SKM-1 (cell line): ENCODE results near the gene FAM47E.
"Not testable (repeated sequence)": the region's sequence is repeated elsewhere in the genome, so short reads cannot be mapped to it uniquely, and the experiment has no call there.

Source experiments
- DNase-seq: peaks from one replicate; lab custom pipeline; 2025; ENCODE audit not compliant: unreplicated experiment; lab: John Stamatoyannopoulos, UW

The FAM47E gene

DNA sequence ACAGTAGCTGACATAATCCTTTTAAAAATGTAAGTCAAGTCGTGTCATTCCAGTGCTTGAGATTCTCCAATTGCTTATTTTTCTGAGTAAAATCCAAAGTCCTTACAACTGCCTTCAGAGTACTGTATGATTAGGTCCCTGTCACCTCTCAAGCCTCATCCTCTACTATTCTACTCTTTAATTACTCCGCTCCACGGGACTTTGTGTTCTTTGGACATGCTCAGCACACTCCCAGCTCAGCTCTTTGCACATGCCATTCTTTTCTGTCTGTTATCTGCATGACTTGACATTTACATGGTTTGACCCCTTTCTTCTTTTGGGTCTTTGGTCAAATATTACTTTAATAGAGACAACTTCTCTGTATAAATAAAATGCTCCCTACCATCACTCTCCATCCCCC lies 15.1 kb downstream of the FAM47E start:
- DNase-seq: no peak

DNA sequence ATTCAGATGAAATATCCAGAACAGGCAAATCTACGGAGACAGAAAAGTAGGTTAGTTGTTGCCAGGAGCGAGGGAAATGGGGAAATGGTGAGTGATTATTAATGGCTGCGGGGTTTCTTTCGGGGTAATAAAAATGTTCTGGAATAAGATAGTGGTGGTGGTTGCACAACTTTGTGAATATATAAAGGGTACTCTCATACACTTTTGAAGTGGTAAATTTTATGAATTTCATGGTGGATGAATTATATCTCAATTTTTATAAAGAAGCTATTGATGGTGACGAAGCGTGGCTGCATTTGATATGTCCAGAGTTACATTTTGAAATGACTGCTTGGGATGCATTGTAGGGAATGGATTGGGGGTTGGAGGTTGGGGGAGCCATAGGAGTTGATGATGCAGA lies 16.3 kb downstream of the FAM47E start:
- DNase-seq: no peak

DNA sequence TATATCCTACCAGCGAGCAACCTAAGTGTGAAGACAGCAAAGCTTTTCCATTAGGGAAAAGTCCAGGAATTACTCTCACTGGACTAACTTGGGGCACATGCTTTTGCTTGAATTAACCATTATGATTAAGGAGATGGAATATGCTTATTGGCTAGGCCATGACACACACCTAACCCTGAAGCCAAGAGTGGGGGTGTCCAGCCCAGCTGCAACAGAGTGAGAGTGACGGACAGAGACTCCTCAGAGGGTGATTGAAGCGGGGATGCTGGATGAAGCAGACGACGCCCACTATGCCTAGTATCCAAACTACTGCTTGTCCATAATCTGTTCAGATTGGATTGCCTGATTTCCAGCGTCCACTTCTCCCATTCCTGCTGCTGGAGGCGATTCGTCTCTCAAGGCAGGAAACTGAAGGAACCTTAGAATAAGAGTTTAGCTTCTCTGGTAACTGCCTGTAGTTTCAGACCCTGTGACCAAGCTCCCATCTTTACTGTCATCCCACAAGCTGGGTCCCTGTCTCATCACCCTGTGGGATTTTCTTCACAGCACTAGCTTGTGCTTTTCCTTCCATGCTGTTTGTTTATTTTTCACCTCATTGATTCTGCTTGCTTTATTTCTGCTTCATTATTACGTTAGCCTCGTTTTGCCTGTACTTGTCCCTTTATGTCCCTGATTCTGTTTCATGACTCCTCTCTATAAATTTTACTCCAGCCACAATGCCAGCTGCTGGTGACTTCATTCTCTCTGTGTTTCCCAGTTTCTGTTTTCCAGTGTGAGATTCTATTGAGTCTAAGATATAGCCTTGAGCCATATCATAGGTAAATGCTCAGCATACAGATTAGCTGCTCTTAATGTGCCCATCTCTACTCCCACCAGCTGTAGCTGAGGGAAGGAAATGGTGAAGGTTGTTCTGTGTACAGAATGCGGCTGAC lies 19.0 kb downstream of the FAM47E start:
- DNase-seq: no peak

DNA sequence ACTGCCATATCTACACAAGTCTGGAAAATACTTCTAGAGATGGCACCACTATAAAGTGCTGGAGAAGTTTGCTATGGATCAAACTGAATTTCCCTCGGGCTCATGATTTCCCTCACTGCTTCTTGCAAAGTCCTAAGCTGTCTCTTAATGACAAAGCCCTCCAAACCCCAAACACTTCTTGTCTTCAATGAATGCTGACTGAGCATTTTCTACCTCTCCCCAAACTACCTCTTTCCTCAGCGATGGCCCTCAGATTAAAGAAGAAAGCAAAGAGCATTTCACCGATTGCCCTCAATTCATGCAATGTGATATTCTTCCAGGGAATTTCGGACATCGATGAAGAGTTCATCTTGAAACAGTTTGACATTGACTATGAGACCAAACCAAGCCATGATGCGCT lies 19.7 kb downstream of the FAM47E start:
- no peak for DNase-seq

DNA sequence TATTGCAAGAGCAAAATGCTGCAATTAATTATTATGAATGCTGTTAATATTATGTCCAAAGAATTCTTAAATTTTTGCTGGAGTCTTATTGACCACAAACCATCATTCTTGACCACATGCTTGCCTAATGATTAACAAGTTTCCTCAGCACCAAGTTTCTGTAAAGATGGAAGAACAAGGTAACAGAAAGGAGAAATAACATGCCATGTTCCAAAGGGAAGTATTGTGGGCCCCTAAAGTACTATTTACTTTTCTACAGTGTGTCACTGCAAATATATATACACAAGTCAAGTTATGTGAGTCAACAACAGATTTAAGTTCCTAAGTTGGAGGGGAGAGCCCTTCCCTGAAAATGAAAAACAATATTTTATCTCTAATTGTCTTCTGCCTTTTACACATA lies 20.6 kb downstream of the FAM47E start:
- no peak for DNase-seq

DNA sequence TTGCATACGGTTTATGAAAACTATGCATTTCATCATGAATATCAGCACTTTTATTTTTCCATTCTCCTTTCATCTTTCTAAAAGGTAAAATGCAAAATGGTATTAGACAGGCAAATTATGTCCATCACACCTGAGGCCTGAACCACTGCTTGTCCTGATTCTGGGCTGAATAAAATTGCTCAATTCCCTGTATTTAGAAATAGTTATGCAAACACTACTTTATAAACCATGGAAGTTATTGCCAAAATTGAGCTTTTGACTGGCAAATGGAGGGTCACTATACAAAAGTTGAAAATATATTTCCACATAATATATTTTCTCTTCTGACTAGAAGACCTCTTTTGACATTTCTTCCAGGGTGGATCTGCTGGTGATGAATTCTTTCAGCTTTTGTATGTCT lies 21.1 kb downstream of the FAM47E start:
- DNase-seq: no peak

DNA sequence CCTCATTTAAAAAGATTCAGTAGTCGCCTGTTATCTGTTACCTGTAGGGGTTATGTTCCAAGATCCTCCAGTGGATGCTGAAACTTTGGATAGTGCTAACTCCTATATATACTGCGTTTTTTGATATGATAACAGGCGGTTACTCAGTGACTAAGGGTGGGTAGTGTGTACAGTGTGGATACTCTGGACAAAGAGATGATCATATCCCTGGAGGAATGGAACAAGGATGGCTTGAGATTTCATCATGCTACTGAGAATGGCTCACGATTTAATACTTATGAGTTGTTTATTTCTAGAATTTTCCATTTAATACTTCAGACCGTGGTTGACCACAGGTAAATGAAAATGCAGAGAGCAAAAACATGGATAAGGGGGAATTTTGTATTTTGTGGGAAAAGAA lies 21.5 kb downstream of the FAM47E start:
- no peak for DNase-seq

DNA sequence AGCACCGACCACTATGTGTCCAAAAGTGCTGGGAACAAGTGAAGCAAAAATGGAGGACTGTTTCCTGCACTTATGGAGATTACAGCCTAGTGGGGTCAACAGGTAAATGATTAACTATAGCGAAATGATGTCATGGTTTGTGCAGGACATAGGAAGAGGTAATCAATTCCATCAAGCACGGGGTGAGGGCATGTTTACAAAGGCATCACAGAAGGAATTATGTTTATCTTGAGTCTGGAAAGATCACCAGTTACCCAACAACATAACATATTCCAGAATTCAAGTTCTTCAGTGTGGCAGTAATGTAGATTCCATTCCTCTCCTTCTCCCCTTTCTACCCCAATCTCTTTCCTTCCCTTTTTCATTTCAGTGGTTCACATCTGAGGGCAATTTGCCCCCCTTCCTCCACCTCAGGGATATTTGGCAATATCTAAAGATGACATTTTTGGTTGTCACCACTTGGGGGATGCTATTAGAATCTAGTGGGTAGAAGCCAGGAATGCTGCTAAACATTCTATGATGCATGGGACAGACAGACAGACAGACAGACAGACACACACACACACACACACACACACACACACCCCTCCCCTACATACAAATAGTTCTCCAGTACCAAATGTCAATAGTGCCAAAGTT lies 24.1 kb downstream of the FAM47E start:
- no peak for DNase-seq

DNA sequence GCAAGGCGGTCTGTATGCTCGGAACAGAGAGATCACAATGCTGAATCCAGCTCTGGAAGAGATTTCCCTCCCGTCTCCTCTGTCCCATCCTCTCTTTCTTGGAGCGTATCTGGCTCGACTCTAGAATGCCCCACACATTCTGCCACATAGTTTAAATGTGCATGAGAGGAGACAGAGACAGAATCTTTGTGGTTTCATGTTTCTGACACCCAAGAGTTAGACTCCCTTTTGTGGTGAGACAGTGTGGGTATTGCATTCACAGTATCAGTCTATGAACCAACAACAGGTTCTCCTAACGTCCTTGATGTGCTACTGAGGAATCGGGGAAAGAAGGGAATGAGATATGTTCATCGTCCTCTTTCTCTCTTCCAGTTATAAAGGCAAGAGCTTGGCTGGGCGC lies 25.3 kb downstream of the FAM47E start:
- DNase-seq: peak; percentile 60

DNA sequence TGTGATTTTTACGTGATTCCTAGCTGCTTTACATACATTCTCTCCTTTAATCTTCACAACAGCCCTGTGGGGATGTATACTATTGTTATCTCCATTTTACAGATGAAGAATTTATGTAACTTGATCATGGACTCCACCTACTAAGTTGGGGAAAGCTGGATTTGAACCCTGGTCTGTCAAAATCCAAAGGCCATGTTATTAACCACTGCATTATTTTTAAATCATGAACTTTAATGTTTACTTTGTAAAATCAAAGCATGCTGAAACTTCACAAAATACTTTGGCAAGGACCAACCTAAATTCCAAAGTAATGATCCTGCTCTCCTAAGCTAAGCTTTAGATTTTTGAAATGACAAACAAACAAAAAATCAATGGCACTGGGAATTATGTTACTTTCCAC lies 26.1 kb downstream of the FAM47E start:
- no peak for DNase-seq

DNA sequence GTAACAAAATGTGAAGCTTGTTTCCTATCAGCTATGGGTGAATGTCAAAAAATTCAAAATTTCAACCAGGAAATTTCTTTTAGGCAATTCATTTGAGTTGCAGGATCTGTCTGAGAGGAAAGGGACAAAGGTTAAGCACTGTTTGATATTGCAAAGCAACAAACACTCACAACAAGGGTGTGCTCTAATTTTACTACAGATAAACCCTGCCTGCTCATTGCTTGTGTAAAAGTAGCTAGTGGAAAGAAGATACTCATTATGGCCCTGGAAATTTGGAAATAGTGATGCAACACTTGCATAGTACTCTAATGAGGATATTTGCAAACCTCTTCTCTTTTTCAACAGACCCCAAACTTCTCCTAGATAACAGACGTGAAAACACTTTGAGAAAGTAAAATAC lies 27.1 kb downstream of the FAM47E start:
- DNase-seq: peak; percentile 49

DNA sequence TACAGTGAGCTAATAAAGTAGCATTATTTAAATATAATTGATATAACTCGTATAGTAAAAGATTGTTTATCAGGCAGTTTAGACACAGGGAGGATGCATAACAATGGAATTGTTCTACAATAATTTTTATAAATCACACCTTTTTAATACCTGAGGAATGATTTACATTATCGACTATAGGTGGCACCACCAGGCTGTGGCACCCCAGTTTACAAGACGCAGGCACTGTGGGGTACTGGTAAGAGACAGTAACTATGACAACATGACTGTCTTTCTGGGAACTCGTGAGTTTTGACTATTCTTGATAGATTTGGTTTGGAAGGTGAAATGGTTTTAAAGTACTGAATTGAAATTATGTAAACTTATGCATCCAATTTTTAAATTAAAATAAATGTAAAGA lies 27.9 kb downstream of the FAM47E start:
- no peak for DNase-seq

DNA sequence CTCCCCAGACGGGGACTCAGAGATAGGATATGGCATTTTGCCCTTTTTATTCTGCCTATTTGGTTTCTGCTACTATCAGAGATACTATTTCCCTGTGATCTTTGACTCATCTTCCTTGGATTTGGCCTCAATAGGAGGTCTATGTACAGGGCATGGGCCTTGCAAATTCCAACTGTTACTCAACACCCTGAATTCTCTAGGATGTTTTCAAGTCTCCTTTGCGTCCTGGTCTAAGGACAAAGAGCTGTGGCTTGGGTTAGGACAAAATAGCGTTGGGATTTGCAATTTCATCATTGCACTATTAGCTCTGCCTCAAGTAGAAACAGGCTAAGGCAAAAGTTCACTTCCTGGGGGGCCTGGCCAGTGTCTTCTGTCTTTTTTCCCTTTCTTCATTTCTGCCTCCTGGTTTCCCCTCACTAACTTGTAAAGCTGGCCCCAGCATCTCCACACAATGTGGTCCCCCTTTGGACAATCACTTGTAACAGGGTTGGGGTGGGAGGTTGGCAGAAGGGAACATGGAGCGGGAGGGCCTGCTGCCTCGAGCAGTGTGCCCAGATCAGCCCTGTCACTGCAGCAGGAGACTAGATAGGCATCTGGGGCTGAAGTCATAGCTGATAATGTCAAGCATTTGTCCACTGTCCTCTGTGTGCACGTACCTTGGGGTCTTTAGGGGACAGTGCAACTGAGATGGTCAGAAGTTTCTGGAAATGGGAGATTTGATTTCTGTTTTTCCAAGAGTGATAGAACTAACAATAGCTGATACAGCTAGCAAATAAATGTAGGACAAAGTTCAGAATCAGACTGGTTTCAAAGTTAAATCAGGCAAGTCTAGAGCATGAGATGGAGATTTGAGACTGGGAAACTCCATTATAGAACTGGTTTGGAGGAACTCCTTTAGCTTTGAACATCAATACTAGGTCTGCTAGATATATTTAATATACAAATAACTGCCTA lies 29.2 kb downstream of the FAM47E start:
- no peak for DNase-seq

DNA sequence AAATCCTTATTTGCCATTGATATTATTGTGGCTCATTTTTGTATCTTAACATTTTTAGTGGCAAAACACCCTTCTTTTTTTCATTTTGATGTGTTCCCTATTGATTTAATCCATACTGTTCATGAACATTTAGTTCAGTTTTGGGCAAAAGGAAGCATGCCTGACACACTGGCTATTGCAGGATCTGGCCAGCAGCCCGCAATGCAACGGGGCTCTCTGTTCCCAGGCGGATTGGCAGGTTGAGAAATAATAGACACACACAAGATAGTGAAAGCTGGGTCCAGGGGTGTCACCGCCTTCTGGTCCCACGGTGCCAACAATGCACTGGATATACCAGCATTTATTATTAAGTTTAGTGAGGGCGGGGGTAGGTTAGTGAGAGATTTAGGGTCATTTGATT lies 30.1 kb downstream of the FAM47E start:
- not testable (repeated sequence) for DNase-seq

DNA sequence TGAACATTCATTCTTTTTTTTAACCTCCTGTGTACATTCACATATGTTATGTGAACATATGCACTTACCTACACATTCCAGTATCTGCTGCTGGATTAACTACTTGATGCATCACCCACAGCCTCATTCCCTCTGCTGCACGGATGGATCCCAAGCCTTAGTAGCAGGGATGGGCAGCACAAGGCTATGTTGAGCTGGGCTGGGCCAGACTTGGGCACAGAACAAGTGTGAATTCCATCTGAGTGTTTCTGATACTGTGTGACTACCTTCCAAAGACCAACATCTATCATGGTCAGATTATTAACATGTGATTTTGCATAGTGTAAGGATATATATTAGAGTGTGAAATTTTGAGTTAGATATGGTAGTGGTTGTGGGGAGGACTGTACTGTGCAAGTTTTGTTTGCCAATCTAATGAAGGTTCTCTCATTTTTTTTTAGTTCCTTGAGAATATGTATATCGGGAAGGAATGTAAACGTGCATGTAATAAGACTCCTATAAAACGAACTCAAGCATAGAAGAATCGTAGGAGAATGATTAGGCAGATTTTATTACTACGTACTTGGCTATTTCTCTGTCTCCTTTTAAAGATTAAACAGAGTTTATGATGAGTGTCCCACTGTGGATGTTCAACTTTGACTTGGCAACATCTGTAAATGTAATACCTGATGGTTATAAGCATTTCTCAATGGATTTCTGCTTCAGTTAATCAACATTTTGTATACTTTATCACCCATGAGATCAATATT lies 31.6 kb downstream of the FAM47E start:
- DNase-seq: no peak

DNA sequence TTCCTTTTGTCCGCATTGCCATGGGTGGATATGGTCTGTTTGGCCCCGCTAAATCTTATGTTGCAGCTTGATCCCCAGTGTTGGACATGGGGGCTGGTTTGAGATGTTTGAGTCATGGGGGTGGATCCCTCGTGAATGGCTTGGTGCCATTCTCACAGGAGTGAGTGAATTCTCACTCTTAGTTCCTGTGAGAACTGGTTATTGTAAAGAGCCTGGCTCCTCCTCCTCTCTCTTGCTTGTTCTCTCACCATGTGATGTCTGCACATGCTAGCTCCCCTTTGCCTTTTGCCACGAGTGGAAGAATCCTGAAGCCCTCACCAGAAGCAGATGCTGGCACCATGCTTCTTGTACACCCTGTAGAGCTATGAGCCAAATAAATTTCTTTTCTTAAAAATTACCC lies 32.4 kb downstream of the FAM47E start:
- no peak for DNase-seq

DNA sequence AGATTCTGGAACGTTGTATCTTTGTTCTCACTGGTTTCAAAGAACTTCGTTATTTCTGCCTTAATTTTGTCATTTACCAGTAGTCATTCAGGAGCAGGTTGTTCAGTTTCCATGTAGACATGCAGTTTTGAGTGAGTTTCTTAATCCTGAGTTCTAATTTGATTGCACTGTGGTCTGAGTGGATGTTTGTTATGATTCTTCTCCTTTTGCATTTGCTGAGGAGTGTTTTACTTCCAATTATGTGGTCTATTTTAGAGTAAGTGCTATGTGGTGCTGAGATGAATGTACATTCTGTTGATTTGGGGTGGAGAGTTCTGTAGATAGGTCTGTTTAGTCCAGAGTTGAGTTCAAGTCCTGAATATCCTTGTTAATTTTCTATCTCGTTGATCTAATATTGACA lies 36.3 kb downstream of the FAM47E start:
- DNase-seq: not testable (repeated sequence)

DNA sequence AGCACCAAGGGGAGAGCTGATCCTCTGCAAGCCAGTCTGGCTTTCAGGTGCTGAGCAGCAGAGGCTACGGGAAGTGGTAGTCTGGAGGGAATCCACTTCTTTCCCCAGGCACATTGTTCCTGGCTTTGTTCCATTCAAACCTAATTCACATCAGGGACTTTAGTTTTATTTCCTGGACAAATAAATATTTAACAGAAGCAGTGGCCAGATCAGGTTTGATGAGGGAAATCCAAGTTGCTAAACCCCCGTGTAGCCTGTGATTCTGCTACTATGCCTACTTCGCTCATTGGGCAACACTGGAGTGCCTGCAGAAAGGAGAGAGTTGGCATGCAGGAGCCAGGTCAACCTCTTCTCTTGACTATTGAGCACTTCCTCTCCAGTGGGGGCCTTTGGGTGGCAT lies 41.2 kb downstream of the FAM47E start:
- DNase-seq: no peak

DNA sequence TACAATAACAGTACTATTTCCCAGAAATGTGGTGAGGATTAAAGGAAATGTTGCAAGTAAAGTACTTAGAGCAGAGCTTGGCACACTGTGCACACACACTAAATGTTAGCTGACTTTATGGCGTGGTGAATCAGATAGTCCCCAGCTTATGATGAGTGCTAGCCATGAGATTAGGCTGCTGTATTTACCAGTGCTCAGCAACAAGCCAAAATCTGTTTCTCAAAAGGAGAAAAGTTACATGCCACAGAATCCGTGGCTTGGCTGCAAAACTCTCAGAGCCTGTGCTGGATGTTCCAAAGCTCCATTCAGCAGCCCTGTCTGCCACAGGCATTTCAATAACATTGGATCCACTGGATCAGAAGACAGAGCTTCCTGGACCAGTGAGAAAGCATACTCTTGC lies 42.3 kb downstream of the FAM47E start:
- DNase-seq: no peak

DNA sequence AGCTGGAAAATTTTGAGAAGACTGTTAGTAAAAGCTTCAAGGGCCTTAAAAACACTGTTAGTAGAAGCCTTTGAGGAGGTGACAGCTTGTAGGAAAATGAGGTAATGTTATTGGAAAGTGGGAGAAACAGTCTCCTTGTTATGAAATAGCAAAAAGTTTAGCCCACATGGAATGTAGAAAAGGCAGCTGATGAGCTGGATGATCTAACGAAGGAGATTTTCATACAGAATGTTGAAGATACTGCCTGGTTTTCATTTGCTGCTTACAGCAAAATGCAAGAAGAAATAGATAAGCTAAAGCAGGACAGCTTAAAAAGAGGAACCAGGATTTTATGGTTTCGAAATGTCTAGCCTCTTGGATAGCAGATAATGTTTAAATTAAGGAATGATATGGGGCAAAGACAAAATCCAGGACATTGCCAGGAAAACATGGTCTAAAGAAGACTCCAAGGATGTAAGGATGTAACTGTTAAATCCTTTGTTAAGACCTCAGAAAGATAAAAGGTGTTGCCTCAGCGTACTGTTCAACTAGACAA lies 44.8 kb downstream of the FAM47E start:
- DNase-seq: no peak
